ENCODE measurements around the gene RILPL2.
"Not testable (repeated sequence)": the region's sequence is repeated elsewhere in the genome, so short reads cannot be mapped to it uniquely, and the experiment has no call there.

The RILPL2 gene

DNA sequence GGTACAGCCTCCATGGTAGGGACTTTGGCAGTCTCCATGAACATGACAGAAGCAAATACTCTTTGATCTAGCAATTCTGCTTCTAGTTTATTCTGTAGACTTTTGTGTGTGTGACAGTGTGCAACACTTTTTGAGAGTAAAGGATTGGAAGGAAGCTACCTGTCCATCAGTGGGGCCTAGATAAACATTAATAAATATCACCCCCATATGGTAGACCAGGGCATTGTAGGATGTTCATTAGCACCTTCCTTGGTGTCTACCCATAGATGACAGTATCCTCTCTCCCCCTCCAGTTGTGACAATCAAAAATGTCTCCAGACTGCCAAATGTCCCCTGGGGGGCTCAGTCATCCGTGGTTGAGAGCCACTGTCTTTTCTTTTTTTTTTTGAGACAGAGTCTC lies 32.3 kb upstream of the RILPL2 start:
- no peak overlapping the region for H3K4me3 ChIP-seq (ENCODE audit: insufficient read length, low read depth)
- no peak for DNase-seq (ENCODE audit: low read depth, low spot score)

DNA sequence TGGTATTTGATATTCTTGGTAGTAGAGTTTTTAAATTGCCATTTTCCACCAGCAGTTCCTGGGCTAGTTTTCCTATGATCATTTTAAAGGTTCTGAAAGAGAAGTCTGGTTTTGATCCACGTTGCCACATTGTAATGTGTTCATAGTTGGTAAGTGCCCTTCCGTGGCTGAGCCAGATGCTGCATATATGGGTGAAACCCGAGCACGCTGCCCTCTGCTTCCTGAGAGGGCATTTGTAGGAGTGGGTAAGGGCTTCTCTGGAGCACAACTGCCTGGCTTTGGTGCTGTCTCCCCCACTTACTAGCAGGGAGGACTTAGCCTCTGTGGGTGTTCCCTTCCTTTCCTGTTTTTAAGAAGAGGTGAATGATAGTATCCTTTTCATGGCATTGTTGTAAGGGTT lies 28.6 kb upstream of the RILPL2 start:
- Histone ChIP-seq H3K4me3 (ENCODE audit: insufficient read length, low read depth) (no peak overlapping the region), H3K9me3 (ENCODE audit: insufficient read depth, low read length) (no peaks in the 10 kb centered on the region), H3K9ac (ENCODE audit: insufficient read length, low read depth) (no peak overlapping the region), H3K4me1 (ENCODE audit: insufficient read depth, insufficient read length) (no peaks in the 10 kb centered on the region), H3K27me3 (ENCODE audit: insufficient read depth, insufficient read length) (no peaks in the 10 kb centered on the region), H3K36me3 (ENCODE audit: insufficient read depth, insufficient read length, low read length) (peaks cover 51% of the 10 kb centered on the region)
- DNase-seq (ENCODE audit: low read depth, low spot score): no peak
- no peak for TF ChIP-seq YY1 (IDR thresholded peaks at IDR 0.05; ENCODE audit: insufficient read depth, insufficient read length)
- no peak for TF ChIP-seq SUZ12 (IDR thresholded peaks at IDR 0.05; ENCODE audit: extremely low read depth, insufficient read depth, insufficient read length)
- no peak for TF ChIP-seq ZNF274 (IDR thresholded peaks at IDR 0.05; ENCODE audit: low read depth, low read length)

More for the DNA sequence above, 32.3 kb upstream of the RILPL2 start:
- Histone ChIP-seq H3K4me1 (ENCODE audit: insufficient read depth, insufficient read length) (no peaks in the 10 kb centered on the region), H3K27me3 (ENCODE audit: insufficient read depth, insufficient read length) (no peaks in the 10 kb centered on the region), H3K9ac (ENCODE audit: insufficient read length, low read depth) (no peak overlapping the region), H3K9me3 (ENCODE audit: insufficient read depth, low read length) (no peaks in the 10 kb centered on the region), H3K36me3 (ENCODE audit: insufficient read depth, insufficient read length, low read length) (peaks cover 61% of the 10 kb centered on the region)
- TF ChIP-seq ZNF274 (IDR thresholded peaks at IDR 0.05; ENCODE audit: low read depth, low read length) (no peak), SUZ12 (IDR thresholded peaks at IDR 0.05; ENCODE audit: extremely low read depth, insufficient read depth, insufficient read length) (no peak), YY1 (IDR thresholded peaks at IDR 0.05; ENCODE audit: insufficient read depth, insufficient read length) (no peak)

GRCh38 chr12:123463174-123463573 lies 26.7 kb upstream of the RILPL2 start:
- DNase-seq (ENCODE audit: low read depth, low spot score); H3K9me3 ChIP-seq (ENCODE audit: insufficient read depth, low read length); H3K27me3 ChIP-seq (ENCODE audit: insufficient read depth, insufficient read length); H3K4me1 ChIP-seq (ENCODE audit: insufficient read depth, insufficient read length); H3K4me3 ChIP-seq (ENCODE audit: insufficient read length, low read depth); H3K9ac ChIP-seq (ENCODE audit: insufficient read length, low read depth): not testable (repeated sequence)
- H3K36me3 ChIP-seq (ENCODE audit: insufficient read depth, insufficient read length, low read length): peaks cover 52% of the 10 kb centered on the region

DNA sequence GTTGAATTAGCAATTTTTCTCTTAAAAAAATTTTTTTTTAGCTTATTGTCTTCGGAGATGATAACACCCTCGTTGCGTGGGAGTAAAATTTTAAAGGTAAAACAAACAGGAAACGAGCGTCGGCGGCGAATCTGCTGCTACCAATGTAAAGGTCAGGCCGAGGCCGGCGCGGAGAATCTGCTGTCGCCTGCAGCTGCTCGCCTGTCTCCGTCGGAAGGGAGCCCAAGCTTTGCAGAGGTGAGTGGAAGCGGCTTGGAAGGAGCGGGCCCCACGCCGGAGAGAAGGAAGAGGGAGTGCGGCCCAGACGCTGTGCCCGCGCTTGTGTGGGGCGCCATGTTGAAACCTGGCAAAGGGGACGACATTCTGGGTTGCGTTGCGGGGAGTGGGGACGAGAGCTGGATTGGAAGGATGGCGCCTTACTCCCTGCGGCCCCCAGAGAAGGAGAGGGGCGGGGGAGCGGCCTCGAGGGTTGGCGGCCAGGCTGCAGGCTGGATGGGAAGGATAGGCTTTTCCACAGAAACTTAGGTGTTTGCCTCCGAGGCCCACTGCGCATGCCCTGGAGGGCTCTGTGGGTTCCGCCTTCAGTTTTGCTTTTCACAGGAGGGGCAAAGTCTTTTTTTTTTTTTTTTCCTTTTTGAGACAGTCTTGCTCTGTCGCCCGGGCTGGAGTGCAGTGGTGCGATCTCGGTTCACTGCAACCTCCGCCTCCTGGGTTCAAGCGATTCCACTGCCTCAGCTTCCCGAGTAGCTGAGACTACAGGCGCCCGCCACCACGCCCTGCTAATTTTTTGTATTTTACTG lies 21.7 kb upstream of the RILPL2 start, which contains the start of gene SNRNP35:
Gene SNRNP35 (plus strand): TSS at position 160 of the 800 bp plus-strand sequence. CDS start 7,402 bp downstream, outside the sequence.
- DNase-seq (ENCODE audit: low read depth, low spot score): peak; percentile 83
- peaks cover 18% of the 10 kb centered on the region for H3K36me3 ChIP-seq (ENCODE audit: insufficient read depth, insufficient read length, low read length)
- H3K9ac ChIP-seq (ENCODE audit: insufficient read length, low read depth): peak within 1 kb of the TSS; percentile 95
- H3K4me3 ChIP-seq (ENCODE audit: insufficient read length, low read depth): peak within 1 kb of the TSS; percentile 88
- peak; percentile 88 for TF ChIP-seq YY1 (IDR thresholded peaks at IDR 0.05; ENCODE audit: insufficient read depth, insufficient read length)
- TF ChIP-seq ZNF274 (IDR thresholded peaks at IDR 0.05; ENCODE audit: low read depth, low read length): no peak
- no peak for TF ChIP-seq SUZ12 (IDR thresholded peaks at IDR 0.05; ENCODE audit: extremely low read depth, insufficient read depth, insufficient read length)
- H3K27me3 ChIP-seq (ENCODE audit: insufficient read depth, insufficient read length): no peaks in the 10 kb centered on the region
- no peaks in the 10 kb centered on the region for H3K9me3 ChIP-seq (ENCODE audit: insufficient read depth, low read length)
- no peaks in the 10 kb centered on the region for H3K4me1 ChIP-seq (ENCODE audit: insufficient read depth, insufficient read length)

- no peak overlapping the region for H3K9ac ChIP-seq (ENCODE audit: insufficient read length, low read depth)
- no peaks in the 10 kb centered on the region for H3K36me3 ChIP-seq (ENCODE audit: insufficient read depth, insufficient read length, low read length)
- no peaks in the 10 kb centered on the region for H3K27me3 ChIP-seq (ENCODE audit: insufficient read depth, insufficient read length)
- H3K4me1 ChIP-seq (ENCODE audit: insufficient read depth, insufficient read length): no peaks in the 10 kb centered on the region
- H3K9me3 ChIP-seq (ENCODE audit: insufficient read depth, low read length): no peaks in the 10 kb centered on the region
- DNase-seq (ENCODE audit: low read depth, low spot score): no peak
- TF ChIP-seq ZNF274 (IDR thresholded peaks at IDR 0.05; ENCODE audit: low read depth, low read length) (no peak), YY1 (IDR thresholded peaks at IDR 0.05; ENCODE audit: insufficient read depth, insufficient read length) (no peak), SUZ12 (IDR thresholded peaks at IDR 0.05; ENCODE audit: extremely low read depth, insufficient read depth, insufficient read length) (no peak)
- H3K4me3 ChIP-seq (ENCODE audit: insufficient read length, low read depth): no peak overlapping the region
Observed at GRCh38 chr12:123453165-123453564, 16.7 kb upstream of the RILPL2 start.

DNA sequence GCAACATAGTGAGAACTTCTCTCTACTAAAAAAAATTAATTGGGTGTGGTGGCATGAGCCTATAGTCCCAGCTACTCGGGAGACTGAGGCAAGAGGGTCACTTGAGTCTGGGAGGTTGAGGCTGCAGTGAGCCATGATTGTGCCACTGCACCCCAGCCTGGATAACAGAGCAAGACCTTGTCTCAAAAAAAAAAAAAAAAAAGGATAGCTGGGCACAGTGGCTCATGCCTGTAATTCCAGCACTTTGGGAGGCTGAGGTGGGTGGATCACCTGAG lies 15.7 kb upstream of the RILPL2 start:
- H3K9me3 ChIP-seq (ENCODE audit: insufficient read depth, low read length); H3K9ac ChIP-seq (ENCODE audit: insufficient read length, low read depth); H3K4me3 ChIP-seq (ENCODE audit: insufficient read length, low read depth); DNase-seq (ENCODE audit: low read depth, low spot score); H3K27me3 ChIP-seq (ENCODE audit: insufficient read depth, insufficient read length); H3K36me3 ChIP-seq (ENCODE audit: insufficient read depth, insufficient read length, low read length); H3K4me1 ChIP-seq (ENCODE audit: insufficient read depth, insufficient read length): not testable (repeated sequence)

DNA sequence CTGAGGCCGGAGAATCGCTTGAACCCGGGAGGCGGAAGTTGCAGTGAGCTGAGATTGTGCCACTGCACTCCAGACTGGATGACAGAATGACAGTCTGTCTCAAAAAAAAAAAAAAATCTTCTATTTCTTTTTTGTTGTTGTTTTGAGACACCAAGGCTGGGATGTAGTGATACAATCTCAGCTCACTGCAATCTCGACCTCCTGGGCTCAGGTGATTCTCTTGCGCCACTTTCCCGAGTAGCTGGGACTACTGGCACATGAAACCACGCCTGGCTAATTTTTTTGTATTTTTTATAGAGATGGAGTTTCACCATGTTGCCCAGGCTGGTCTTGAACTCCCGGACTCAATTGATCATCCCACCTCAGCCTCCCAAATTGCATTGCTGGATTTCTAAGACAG lies 14.2 kb upstream of the RILPL2 start:
- Histone ChIP-seq H3K9ac (ENCODE audit: insufficient read length, low read depth) (no peak overlapping the region), H3K27me3 (ENCODE audit: insufficient read depth, insufficient read length) (no peaks in the 10 kb centered on the region), H3K36me3 (ENCODE audit: insufficient read depth, insufficient read length, low read length) (no peaks in the 10 kb centered on the region), H3K4me1 (ENCODE audit: insufficient read depth, insufficient read length) (no peaks in the 10 kb centered on the region), H3K9me3 (ENCODE audit: insufficient read depth, low read length) (no peaks in the 10 kb centered on the region), H3K4me3 (ENCODE audit: insufficient read length, low read depth) (no peak overlapping the region)
- no peak for TF ChIP-seq ZNF274 (IDR thresholded peaks at IDR 0.05; ENCODE audit: low read depth, low read length)
- no peak for DNase-seq (ENCODE audit: low read depth, low spot score)

- peaks cover 2% of the 10 kb centered on the region for H3K4me1 ChIP-seq (ENCODE audit: insufficient read depth, insufficient read length)
- H3K27me3 ChIP-seq (ENCODE audit: insufficient read depth, insufficient read length): no peaks in the 10 kb centered on the region
- TF ChIP-seq SUZ12 (IDR thresholded peaks at IDR 0.05; ENCODE audit: extremely low read depth, insufficient read depth, insufficient read length): no peak
- no peak for TF ChIP-seq ZNF274 (IDR thresholded peaks at IDR 0.05; ENCODE audit: low read depth, low read length)
- TF ChIP-seq YY1 (IDR thresholded peaks at IDR 0.05; ENCODE audit: insufficient read depth, insufficient read length): no peak
- DNase-seq (ENCODE audit: low read depth, low spot score): no peak
- no peaks in the 10 kb centered on the region for H3K9me3 ChIP-seq (ENCODE audit: insufficient read depth, low read length)
- no peak overlapping the region for H3K4me3 ChIP-seq (ENCODE audit: insufficient read length, low read depth)
- H3K36me3 ChIP-seq (ENCODE audit: insufficient read depth, insufficient read length, low read length): no peaks in the 10 kb centered on the region
- H3K9ac ChIP-seq (ENCODE audit: insufficient read length, low read depth): no peak overlapping the region
Observed at GRCh38 chr12:123449856-123450255, 13.4 kb upstream of the RILPL2 start.

Data from NT2/D1 (cell line).